GM21447 (cell line): ENCODE measurements around the gene PODXL2.
A peak's percentile ranks its signal among the peaks of the same experiment; 100 is the strongest.
"Not testable (repeated sequence)": the region's sequence is repeated elsewhere in the genome, so short reads cannot be mapped to it uniquely, and the experiment has no call there.

Experiments
- ATAC-seq: cut with Tn5 transposase; IDR thresholded peaks from one replicate; pipeline ENCODE4 v1.9.1; 2021; ENCODE audit not compliant: unreplicated experiment

Gene PODXL2

DNA sequence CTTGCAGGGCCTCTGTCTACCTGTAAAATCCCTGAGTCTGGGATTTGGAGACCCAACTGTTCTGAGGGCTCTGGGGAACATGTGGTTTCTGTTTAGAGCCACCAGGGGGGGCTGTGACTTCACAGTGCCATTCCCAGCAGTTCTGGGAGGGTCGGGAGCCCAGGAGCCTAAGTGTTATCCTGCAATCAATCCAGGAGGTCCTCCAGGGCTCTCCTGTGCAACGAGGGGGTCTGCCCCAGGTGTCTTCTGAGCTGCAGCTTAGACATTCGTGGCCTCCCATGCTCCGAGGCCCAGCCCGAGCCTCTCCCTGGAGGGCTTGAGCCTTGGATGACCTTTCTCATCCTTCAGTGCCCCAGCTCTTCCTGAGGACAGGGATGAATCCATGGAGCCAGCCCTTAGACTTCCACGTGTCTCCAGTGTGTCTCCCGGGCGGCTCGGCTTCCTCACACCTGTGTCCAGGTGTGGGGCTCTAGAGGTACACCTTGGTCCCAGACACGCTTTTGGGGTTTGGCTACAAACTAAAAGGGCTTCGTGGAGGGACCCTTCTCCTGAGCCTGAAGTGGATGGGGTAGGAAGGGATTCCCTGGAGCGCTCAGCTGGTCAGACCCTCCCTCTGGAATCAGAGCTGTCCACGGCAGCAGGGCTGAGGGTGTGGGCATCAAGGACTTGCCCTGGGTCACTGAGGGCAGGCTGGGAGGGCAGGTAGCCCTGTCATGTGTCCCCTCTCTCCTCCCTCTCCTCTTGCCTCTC lies 23.4 kb downstream of the PODXL2 start:
- no peak for ATAC-seq

DNA sequence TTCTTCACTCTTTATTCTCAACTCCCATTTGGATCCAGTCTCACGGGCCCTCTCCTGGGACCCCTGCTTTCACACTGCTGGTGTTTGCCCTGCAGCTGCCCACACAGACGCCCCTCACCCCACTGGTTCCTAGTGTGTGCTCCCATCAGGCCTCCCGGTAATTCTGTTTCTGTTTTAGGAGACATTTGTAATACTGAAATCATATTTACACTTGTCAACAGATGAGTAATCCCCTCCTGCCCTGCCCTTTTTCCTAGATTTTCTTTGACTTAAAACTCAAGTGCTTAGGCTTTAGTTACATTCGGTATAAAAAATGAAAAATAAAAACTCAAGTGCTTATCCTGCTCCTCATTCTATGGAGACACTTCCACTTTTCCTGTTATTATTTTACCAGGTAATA lies 25.4 kb downstream of the PODXL2 start:
- no peak for ATAC-seq

DNA sequence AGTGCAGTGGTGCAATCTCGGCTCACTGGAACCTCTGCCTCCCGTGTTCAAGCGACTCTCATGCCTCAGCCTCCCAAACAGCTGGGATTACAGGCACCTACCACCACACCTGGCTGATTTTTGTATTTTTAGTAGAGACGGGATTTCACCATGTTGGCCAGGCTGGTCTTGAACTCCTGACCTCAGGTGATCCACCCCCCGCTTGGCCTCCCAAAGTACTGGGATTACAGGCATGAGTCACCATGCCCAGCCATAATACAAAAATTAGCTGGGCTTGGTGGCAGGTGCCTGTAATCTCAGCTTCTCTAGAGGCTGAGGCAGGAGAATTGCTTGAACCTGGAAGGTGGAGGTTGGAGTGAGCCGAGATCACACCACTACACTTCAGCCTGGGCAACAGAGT lies 26.0 kb downstream of the PODXL2 start:
- not testable (repeated sequence) for ATAC-seq

DNA sequence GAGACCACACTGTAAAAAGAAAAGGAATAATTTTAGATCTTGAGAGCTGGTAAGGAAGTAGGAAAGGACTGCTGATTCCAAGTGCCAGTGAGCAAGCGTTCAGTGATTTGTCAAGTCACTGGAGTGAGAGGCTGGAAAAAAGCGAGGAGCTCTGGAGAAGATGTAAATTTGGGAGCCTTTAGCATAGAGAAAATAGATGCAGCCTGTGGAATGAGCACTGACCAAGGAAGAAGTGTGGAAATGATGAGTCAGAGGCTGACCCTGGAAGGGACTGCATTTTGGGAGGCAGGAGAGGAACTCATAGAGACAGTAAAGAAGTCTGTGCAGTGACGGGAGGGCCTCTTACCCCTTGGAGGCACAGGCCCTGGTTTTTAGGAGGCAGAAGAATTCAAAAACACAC lies 26.7 kb downstream of the PODXL2 start:
- no peak for ATAC-seq

DNA sequence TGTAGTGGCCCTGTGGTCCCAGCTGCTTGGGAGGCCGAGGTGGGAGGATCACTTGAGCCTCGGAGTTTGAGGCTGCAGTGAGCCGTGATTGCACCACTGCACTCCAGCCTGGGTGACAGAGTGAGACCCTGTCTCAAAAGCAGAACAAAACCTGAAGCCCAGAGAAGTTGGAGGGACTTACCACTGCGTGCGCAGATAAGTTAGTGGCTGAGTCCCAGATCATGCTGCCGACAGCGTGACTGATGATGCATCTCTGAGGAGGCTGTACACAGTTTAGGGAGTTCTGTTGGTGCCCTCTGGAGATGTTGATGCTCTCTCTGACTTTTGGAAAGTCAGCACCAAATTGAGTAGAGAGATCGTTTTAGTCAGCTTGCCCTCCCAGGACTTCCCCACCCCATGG lies 27.9 kb downstream of the PODXL2 start:
- ATAC-seq, result no peak

DNA sequence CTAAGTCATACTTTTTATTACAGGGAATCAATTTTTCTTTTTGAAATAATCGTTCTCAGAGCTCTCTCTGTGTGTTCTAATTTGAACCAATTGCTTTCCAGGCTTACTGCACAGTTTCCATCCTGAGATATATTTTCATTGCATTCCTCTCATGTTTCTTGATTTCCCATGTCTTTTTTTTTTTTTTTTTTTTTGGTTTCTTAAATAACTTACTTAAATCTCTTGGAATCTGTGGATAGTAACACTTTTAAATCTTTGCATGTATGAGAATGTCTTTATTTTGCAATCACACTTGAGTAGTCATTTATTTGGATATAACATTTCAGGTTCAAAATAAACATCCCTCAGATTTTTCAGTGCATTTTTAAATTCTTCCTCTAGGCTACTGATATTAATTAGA lies 29.2 kb downstream of the PODXL2 start:
- ATAC-seq, result no peak

DNA sequence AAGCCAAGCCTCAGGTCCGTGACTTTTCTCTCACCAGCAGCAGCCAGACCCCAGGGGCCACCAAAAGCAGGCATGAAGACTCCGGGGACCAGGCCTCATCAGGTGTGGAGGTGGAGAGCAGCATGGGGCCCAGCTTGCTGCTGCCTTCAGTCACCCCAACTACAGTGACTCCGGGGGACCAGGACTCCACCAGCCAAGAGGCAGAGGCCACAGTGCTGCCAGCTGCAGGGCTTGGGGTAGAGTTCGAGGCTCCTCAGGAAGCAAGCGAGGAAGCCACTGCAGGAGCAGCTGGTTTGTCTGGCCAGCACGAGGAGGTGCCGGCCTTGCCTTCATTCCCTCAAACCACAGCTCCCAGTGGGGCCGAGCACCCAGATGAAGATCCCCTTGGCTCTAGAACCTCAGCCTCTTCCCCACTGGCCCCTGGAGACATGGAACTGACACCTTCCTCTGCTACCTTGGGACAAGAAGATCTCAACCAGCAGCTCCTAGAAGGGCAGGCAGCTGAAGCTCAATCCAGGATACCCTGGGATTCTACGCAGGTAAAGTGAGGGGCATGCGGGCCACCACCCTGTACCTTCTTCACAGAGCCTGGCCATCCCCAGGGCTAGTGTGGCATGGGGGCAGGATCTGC lies 31.8 kb downstream of the PODXL2 start:
- no peak for ATAC-seq

DNA sequence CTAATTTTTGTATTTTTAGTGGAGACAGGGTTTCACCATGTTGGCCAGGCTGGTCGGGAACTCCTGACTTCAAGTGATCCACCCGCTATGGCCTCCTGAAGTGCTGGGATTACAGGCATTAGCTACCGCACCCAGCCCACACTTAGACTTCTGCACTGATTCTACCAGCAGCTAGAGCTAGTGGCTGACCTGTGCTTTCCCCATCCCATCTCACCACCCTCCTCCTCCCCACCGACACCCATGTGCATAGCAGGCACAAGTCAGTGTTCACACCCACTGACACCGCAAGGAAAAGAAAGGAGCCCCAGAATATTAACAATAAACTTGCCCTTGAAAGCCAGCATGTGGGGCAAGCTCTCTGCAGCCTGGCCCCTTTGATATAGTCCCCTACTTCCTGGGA lies 32.6 kb downstream of the PODXL2 start:
- no peak for ATAC-seq

DNA sequence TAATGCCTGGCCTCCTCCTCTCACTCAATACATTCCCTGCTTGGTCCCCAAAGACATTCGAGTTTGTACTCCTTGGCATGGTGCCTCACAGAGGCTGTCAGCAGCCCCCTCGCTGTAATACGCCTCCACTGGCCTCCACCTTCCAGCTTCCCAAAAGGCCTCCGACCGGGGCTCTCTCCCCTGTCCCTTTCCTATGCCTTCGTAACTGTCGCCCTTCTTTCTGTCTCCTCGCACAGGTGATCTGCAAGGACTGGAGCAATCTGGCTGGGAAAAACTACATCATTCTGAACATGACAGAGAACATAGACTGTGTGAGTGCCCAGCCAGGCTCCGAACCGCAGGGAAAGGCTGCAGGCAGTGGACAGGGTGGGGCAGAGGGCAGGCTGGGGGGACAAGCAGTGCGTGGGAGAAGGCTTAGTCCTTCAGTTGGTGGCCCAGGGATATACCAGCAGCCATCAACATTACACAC lies 33.0 kb downstream of the PODXL2 start:
- no peak for ATAC-seq

DNA sequence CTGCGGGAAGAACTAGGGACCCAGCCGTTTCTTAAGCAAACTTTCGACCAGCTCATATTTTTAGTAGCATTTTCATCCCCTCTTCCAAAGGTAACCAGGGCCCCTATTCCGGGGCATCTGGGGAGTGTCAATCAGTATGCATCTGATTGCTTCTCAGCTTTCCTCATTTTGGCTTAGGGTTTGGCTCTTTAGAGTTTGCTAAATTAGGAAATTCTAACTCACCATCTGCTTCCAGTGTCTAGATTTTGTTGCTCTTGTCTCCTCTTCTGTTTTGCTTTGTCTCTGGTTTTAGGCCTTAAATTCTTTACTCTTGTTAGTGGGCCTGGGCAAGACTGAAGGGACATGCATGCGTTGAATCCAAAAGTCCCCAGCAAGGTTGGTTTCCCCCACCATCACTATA lies 34.2 kb downstream of the PODXL2 start:
- ATAC-seq, result no peak

DNA sequence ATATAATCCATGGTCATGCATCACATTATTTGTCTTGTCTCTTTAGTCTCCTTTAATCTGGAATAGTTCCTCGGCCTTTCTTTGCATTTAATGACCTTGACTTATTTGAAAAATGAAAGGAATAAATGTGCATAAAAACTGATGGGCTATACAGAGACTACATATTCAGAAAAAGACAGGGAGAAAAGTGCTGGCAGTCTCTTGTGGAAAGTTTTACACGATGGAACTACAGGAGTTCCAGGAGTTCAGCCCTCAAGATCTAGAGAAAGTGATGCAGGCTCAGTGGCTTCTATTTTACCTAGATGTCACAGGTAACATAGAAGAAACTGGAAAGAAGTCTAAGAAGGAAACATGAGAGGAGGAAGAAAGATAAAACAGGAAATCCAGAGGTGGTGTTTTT lies 36.2 kb downstream of the PODXL2 start:
- no peak for ATAC-seq

DNA sequence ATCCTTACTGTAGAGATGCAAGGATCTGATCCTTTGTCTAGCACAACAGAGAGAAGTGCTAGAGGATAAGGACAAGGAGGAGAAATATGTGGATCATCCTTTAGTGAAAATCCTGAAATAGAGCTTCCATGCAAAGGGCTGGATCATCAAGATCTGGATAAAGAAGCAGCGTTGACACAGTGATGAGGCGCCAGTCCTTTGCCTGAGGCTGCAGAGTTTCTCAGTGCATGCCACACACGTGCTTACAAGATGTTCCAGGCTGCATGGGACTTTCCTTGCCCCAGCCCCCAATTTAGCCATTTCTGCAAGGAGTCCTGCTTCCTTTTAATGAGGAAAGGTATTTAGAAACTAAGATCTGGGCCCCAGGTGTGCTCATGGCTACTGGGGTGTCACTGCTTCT lies 36.6 kb downstream of the PODXL2 start:
- ATAC-seq, result no peak

DNA sequence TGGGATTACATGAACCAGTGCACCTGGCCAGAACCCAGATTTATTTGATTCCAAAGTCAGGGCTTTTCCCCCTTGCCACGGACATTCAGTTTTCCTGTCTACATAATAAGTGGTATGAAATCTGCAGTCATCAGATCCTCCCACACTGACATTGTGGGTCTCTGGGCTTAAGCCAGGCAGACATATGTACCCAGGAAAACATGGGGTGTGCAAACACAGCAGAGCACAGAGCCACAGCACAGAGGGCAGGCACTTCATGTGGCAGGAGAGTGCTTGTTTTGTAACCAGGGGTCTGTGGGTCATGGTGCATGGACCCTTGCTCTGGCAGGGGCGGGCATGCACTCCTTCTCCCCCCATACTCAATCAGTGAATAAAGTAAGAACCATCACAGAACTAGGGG lies 37.7 kb downstream of the PODXL2 start:
- no peak for ATAC-seq

DNA sequence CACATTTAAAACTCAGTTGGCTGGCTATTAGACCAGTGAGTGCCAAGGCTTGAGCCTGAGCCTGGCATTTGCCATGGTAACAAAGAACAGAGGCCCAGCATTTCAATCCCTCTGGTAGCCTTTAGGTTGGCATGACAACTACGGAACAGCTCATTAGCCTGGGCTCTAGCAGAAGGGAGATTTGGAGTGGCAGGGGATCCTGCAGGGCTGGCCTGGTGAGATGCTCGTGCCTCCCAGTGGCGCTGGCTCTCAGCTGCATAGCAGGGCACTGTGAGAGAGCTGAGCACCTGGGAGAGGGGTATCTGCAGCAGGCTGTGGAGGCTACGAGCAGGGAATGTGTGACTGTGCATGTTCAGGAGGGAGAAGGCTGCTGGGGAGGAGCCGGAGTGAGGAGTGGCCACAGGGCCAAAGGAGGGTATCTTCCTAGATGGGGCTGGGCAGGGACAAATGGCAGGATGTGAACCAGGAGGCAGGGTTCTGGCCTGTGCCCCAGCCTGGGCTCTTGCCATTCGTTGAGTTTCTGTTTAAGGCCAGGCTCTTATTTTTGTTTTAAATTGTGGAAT lies 38.2 kb downstream of the PODXL2 start:
- ATAC-seq, result no peak

DNA sequence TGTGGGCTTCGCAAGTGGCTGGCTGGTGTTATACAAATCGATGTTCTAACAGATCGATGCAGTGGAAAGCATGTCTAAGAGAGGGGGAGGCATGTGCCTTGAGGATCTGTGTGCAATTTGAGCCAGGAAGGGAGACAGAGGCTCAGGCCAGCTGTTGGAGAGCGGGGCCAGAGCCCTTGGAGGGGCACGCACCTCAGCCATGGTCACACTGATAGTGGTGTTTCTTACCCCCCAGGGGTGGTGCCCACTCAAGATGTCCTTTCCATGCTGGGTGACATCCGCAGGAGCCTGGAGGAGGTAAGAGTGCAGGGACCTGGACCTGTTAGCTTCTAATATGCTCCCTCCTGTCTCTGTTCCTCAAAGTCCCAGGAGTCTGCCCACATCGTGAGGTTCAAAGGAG lies 39.9 kb downstream of the PODXL2 start:
- no peak for ATAC-seq

DNA sequence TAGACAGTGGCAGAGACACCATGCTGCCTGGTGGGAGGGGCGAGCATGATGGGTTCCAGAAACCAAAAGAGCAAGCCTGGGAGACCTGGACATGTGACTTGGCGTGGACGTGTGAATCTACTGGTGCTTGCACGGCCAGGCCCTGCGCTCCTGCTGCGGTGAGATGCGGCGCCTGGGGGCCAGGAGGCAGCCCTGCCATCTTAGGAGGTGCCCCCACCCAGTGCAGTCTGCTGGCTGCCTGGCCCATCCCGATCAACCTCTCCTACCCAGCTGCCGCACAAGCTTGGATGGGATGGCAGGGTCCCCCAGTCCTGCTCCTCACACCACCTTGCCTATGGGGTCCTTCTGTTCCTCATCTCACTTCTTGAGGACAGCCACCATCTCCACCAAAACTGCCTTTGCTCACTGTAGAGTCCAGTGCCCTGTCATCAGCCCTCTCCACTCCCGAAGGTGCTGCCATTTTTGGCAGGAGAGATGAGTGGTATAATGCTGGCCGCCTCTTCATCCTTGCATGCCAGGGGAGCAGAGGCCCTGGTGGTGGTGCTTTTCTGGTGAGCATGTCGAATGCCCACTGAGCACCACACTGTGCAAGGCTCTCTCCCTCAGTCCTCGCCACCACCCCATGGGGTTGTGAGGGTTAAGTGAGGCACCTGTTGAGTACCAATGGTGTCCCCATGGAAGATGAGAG lies 40.7 kb downstream of the PODXL2 start:
- no peak for ATAC-seq

DNA sequence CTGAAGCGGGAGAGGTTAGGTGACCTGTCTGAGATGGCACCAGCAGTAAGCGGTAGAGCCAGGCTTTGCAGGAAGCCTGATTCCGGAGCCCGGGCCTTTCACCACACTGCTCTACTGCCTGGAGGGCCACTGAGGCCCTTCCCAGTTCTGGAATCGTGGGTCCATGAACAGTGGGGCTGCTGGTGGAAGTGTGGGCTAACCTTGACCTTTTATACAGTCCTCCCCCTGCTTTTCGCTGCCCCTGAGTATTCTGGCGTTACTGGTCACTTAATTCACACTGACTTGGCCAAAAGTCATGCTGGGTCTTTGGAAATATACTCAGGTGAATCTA lies 41.2 kb downstream of the PODXL2 start:
- ATAC-seq, result no peak

DNA sequence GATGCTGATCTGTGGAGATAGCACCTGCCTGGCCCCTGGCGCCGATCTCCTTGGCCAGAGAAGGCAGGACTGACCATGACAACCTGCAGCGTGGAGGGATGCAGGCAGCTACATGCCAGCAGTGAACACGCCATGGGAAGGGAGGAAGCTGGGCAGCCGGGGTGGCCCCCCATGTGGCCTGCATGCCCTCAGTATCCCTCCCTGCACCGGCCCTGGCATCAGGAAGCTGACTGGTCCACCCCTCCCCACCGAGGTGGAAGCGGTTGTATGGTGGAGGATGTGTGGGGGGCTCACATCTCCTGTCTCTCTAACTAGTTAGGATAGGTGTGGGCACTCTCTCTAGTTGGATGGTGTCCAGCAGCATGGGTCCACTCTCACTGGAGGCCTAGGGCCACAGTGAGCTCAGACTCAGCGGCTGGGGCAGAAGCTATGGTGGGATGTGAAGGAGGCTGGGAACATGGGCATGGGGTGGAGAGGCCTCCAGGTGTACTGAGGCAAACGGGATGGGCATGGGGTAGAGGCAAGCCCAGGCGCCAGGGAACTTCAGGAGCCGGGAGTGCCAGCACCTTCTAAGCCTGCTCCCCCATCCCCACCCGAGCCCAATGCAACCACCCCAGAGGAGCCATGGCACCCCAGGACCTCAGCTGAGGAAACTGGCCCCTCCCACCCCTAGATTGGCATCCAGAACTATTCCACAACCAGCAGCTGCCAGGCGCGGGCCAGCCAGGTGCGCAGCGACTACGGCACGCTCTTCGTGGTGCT lies 42.0 kb downstream of the PODXL2 start:
- no peak for ATAC-seq

DNA sequence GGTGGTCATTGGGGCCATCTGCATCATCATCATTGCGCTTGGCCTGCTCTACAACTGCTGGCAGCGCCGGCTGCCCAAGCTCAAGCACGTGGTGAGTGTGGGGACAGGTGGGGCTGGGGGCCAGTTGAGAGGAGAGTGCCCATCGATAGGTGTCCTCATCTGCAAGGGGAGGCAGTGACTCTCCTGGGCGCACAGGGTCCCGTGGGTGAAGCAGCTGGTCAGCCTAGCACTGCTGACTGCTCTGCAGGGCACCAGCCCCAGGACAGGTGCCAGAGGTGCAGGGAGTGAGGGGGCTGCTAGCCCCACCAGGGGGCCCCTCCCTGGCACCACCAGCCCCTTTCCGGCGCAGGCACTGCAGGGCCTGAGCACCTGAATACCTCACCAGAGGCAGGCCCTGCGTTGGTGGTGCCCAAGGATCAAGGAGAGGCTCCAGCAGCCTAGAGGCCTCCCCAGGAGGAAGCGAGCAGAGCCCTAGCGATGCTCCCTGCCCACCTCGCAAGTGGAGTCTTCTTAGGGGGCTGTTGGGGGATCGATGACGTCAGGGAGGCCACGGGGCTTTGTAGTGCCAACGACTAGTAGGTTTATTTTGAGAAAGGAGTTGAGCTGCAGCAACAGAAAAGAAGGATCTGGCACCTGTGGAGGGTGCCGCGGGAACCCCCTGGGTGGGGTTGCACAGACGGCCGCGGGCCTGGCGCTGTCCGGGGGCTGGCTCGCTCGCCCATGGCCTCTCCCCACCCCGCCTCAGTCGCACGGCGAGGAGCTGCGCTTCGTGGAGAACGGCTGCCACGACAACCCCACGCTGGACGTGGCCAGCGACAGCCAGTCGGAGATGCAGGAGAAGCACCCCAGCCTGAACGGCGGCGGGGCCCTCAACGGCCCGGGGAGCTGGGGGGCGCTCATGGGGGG lies 42.8 kb downstream of the PODXL2 start:
- ATAC-seq, result peak; percentile 12
